Measurements from ENCODE around the gene VAMP1.

Gene VAMP1

GRCh38 chr12:6423267-6424007 is 47.0 kb downstream of the VAMP1 start:
- peak in 1 of 2 experiments; percentile 45 for DNase-seq

- no peak for DNase-seq
Observed at GRCh38 chr12:6420364-6420763, 50.1 kb downstream of the VAMP1 start.

DNA sequence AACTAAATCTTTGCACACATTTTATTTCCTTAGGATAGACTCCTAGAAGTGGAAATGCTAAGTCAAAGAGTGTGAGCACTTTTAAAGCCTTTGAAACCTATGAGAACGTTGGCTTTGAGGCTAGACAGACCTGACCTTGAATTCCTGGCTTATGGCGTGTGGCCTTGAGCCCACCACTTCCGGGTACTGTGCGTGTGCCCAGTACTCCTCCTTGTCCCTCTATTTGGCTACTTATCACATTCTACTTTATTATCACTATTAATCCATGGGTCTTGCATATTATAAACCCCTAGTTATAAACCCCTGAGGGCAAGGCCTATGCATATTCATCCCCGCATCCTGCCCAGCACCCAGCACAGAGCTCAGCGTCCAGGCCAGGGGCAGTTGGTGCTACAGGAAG is 51.7 kb downstream of the VAMP1 start:
- no peak for DNase-seq

DNA sequence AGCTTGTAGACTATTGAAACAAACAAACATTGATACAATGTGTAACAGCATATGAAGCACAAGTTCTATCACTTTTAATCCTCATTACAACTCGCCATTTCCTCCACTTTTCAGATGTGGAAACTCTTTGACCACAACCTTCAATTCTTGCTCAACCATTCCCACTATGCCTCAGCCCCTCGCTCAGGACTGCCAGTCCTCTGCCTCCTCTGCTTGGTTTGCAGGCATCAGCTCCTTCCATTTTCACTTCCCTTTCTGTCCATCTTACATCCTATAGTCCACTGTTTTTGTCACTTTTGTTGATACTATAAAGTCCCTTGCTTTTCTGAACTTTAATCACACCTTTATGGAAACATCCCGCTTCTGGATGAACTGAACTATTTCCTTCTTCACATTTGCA is 53.9 kb downstream of the VAMP1 start:
- no peak for DNase-seq
